GM12878 (cell line): ENCODE measurements around the gene EXOSC2. TPM values are rescaled to one million over a fixed set of nuclear protein-coding genes. Genes with fewer than 3 reads are reported as not detected.

Experiments used
- CHD2 ChIP-seq: IDR thresholded peaks from 2 replicates; pipeline ENCODE4 v1.6.1; 2011; ENCODE audit warnings: low read depth, low read length, improper control_type of control experiment, borderline replicate concordance
- CREM ChIP-seq: IDR thresholded peaks from 2 replicates; pipeline ENCODE4 v1.6.1; 2014; ENCODE audit warnings: antibody characterized with exemption, low read depth
- IKZF1 ChIP-seq: fragments of 450-650 bp; conservative IDR thresholded peaks from 2 replicates; pipeline ENCODE4 v1.6.1; 2017; ENCODE audit warnings: antibody characterized with exemption, mild to moderate bottlenecking
- IRF5 ChIP-seq: fragments of 450-650 bp; IDR thresholded peaks from 2 replicates; pipeline ENCODE4 v1.6.1; 2017; ENCODE audit warnings: borderline replicate concordance
- MEF2B ChIP-seq: fragments of 450-650 bp; IDR thresholded peaks from 2 replicates; pipeline ENCODE4 v1.6.1; 2018; ENCODE audit warnings: mild to moderate bottlenecking, moderate library complexity; ENCODE audit not compliant: partially characterized antibody, poor library complexity, severe bottlenecking
- MLLT1 ChIP-seq: fragments of 450-650 bp; IDR thresholded peaks from 2 replicates; pipeline ENCODE4 v1.6.1; 2016; ENCODE audit warnings: mild to moderate bottlenecking
- MTA2 ChIP-seq: fragments of 450-650 bp; IDR thresholded peaks from 2 replicates; pipeline ENCODE4 v1.6.1; 2016; ENCODE audit warnings: low read depth, mild to moderate bottlenecking, moderate library complexity
- POLR2AphosphoS2 ChIP-seq: IDR thresholded peaks from 2 replicates; pipeline ENCODE4 v1.6.1; 2011; ENCODE audit warnings: low read depth, mild to moderate bottlenecking, low read length, improper control_type of control experiment, moderate library complexity
- USF1 ChIP-seq: IDR thresholded peaks from 2 replicates; pipeline ENCODE4 v1.6.1; 2011; ENCODE audit warnings: borderline replicate concordance, low read depth, mild to moderate bottlenecking, moderate library complexity, mixed read lengths, low read length; ENCODE audit not compliant: insufficient read depth; ENCODE audit errors: extremely low read length
- polyA plus RNA-seq, 11 experiments: library from polyadenylated mRNA; depleted of rRNA in 4 of 11; unstranded in 6 of 11; stranded (reverse) in 5 of 11; fragments of >200 nt; fragmentation: Nextera tagmentation in 4 of 11; fragmentation: Illumina TruSeq in 1 of 11; extraction: Ambion mirVana in 4 of 11; extraction: Trizol in 1 of 11; gene quantifications; 1 replicate in 1 of 11; 2 replicates in 10 of 11; pipeline versions ENCODE4 v1.2.1 to v1.2.3, GENCODE V29; 2011 to 2016; ENCODE audit warnings: inconsistent platforms in 2 of 11, missing spikeins in 2 of 11, low read depth in 1 of 11
- total RNA-seq, 4 experiments: library from RNA; depleted of rRNA in 3 of 4; stranded (reverse); fragments of >200 nt in 3 of 4; fragmentation: Illumina TruSeq in 1 of 4; extraction: Trizol in 1 of 4; gene quantifications; 2 replicates each; pipeline versions ENCODE4 v1.2.1 to v1.2.3, GENCODE V29; 2013 to 2021

The EXOSC2 gene
- total and polyA plus RNA-seq, 10 of the 15 experiments (the other 5 are each of a cell fraction or from before 2014, with no cell fraction given), result 26.3 to 55.0 (median 48.0) TPM

GRCh38 chr9:130693426-130694191 lies at the start of gene EXOSC2 (continued):
- TF ChIP-seq POLR2AphosphoS2 (0 out of 2 replicates have a peak, but pooled peaks have one; percentile 55), USF1 (peak; percentile 34), CREM (peak; percentile 33; the same call in 1 of the 2 replicates), IKZF1 (peak; percentile 43; the same call in 1 of the 2 replicates), IRF5 (no peak), CHD2 (peak; percentile 78; the same call in 1 of the 2 replicates), MTA2 (no peak), MEF2B (peak; percentile 33), MLLT1 (peak; percentile 63; the same call in 1 of the 2 replicates)
- TF ChIP-seq, all 136 proteins: peak for 39
